ENCODE data around the gene TWF2.
A peak's percentile ranks its signal among the peaks of the same experiment; 100 is the strongest.

TWF2 gene

DNA sequence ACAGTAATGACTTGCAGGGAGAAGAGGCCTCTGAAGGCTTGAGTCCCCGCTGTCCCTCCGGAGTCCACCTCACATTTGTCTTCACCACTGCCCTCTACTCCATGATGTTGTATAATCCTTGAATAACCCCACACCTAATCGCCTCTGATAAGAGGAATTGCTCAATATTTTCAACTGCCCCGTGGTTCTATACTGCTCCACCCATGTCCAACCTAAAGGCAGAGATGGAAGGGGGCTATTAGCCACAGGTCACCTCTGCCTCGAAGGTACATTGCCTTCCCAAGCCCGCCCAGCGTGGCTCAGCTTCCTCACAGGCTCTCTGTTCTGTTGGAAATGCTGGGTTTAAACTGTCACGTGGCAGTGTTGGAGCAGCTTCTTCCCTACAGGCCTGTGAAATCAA is 26.0 kb downstream of the TWF2 start:
- H3K4me3 Mint-ChIP-seq = no peak overlapping the region
- peaks cover 48% of the 10 kb centered on the region for H3K36me3 Mint-ChIP-seq (ENCODE audit: insufficient read depth)
- H3K27me3 Mint-ChIP-seq = no peaks in the 10 kb centered on the region
- H3K9me3 Mint-ChIP-seq = no peaks in the 10 kb centered on the region
- no peak for DNase-seq (ENCODE audit: low spot score in 2 of 2)
- ATAC-seq (replicated peaks; ENCODE audit: extremely low read depth, poor library complexity, severe bottlenecking) = no peak
- H3K4me1 Mint-ChIP-seq = peaks cover 28% of the 10 kb centered on the region
- no peak overlapping the region for H3K27ac Mint-ChIP-seq (ENCODE audit: low read depth)

GRCh38 chr3:52211268-52211891 is 27.6 kb downstream of the TWF2 start:
- Mint-ChIP-seq H3K36me3 (ENCODE audit: insufficient read depth) (peaks cover 63% of the 10 kb centered on the region), H3K9me3 (no peaks in the 10 kb centered on the region)
- no peak for DNase-seq (ENCODE audit: low spot score in 2 of 2)

GRCh38 chr3:52210550-52211046 is 28.4 kb downstream of the TWF2 start:
- no peak overlapping the region for H3K4me3 Mint-ChIP-seq
- H3K36me3 Mint-ChIP-seq (ENCODE audit: insufficient read depth) = peaks cover 70% of the 10 kb centered on the region
- no peak for ATAC-seq (replicated peaks; ENCODE audit: extremely low read depth, poor library complexity, severe bottlenecking)
- no peaks in the 10 kb centered on the region for H3K27me3 Mint-ChIP-seq
- no peak overlapping the region for H3K27ac Mint-ChIP-seq (ENCODE audit: low read depth)
- DNase-seq (ENCODE audit: low spot score in 2 of 2) = no peak
- H3K9me3 Mint-ChIP-seq = no peaks in the 10 kb centered on the region
- peaks cover 9% of the 10 kb centered on the region for H3K4me1 Mint-ChIP-seq

More at GRCh38 chr3:52211268-52211891, 27.6 kb downstream of the TWF2 start:
- Mint-ChIP-seq H3K4me1 (peaks cover 11% of the 10 kb centered on the region), H3K27ac (ENCODE audit: low read depth) (no peak overlapping the region), H3K27me3 (no peaks in the 10 kb centered on the region), H3K4me3 (no peak overlapping the region)
- no peak for ATAC-seq (replicated peaks; ENCODE audit: extremely low read depth, poor library complexity, severe bottlenecking)

GRCh38 chr3:52210037-52210436 is 28.9 kb downstream of the TWF2 start:
- Mint-ChIP-seq H3K9me3 (no peaks in the 10 kb centered on the region), H3K27ac (ENCODE audit: low read depth) (no peak overlapping the region), H3K36me3 (ENCODE audit: insufficient read depth) (peaks cover 76% of the 10 kb centered on the region), H3K27me3 (no peaks in the 10 kb centered on the region), H3K4me1 (peaks cover 3% of the 10 kb centered on the region), H3K4me3 (no peak overlapping the region)
- DNase-seq (ENCODE audit: low spot score in 2 of 2) (no peak), ATAC-seq (replicated peaks; ENCODE audit: extremely low read depth, poor library complexity, severe bottlenecking) (no peak)

DNA sequence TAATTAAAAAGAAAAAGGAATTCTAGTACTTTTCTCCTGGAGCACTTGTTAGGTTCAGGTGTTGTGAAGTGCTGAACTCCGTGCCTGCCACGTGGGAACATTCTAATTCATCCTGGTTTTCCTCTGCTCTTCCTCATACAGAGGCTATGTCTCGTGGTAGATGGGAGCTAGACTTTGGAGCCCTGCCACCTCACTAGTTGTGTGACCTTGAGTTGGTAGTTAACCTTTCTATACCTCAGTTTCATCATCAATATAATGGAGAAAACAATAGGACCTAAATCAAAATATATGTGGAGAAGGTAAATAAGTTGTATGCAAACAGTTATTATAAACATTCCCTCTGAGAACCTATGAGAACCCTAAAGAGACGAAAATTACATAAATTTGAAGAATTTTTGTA is 30.4 kb downstream of the TWF2 start:
- ATAC-seq (replicated peaks; ENCODE audit: extremely low read depth, poor library complexity, severe bottlenecking) (no peak), DNase-seq (ENCODE audit: low spot score in 2 of 2) (no peak)
- Mint-ChIP-seq H3K27me3 (no peaks in the 10 kb centered on the region), H3K27ac (ENCODE audit: low read depth) (no peak overlapping the region), H3K9me3 (no peaks in the 10 kb centered on the region), H3K4me3 (no peak overlapping the region), H3K4me1 (no peaks in the 10 kb centered on the region), H3K36me3 (ENCODE audit: insufficient read depth) (peaks cover 78% of the 10 kb centered on the region)

GRCh38 chr3:52205727-52206372 is 33.1 kb downstream of the TWF2 start:
- Mint-ChIP-seq H3K27ac (ENCODE audit: low read depth) (no peak overlapping the region), H3K27me3 (no peaks in the 10 kb centered on the region)

DNA sequence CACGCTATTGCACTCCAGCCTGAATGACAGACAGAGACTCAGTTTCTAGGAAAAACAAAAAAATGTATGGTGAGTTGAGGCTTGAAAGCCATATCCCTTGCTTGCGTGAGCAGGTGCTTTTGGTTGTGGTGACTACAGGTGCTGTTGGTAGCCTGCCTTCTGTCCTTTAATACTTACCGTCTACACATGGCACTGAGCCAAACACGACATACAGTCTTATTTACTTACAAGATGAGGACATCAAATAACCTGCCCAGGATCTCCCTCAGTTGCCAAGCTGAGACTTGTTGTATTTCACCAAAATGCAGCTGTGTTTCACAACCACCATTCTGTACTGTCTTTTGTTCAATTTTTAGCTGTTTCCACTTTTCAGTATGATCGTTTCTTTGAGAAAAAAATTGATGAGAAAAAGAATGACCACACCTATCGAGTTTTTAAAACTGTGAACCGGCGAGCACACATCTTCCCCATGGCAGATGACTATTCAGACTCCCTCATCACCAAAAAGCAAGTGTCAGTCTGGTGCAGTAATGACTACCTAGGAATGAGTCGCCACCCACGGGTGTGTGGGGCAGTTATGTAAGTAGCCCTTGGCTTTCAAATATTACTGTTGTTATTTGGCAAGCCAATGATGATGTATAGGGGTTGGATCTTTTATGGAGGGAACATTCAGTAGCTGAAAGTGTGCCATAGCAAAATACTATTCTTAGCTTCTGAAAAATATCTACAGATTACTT is 34.5 kb downstream of the TWF2 start:
- no peak for ATAC-seq (replicated peaks; ENCODE audit: extremely low read depth, poor library complexity, severe bottlenecking)
- Mint-ChIP-seq H3K4me1 (peaks cover 16% of the 10 kb centered on the region), H3K27me3 (no peaks in the 10 kb centered on the region), H3K27ac (ENCODE audit: low read depth) (no peak overlapping the region), H3K4me3 (no peak overlapping the region), H3K9me3 (no peaks in the 10 kb centered on the region), H3K36me3 (ENCODE audit: insufficient read depth) (peaks cover 81% of the 10 kb centered on the region)
- no peak for DNase-seq (ENCODE audit: low spot score in 2 of 2)

More at GRCh38 chr3:52205727-52206372, 33.1 kb downstream of the TWF2 start:
- H3K36me3 Mint-ChIP-seq (ENCODE audit: insufficient read depth) = peaks cover 83% of the 10 kb centered on the region
- H3K4me3 Mint-ChIP-seq = no peak overlapping the region
- no peaks in the 10 kb centered on the region for H3K9me3 Mint-ChIP-seq
- ATAC-seq (replicated peaks; ENCODE audit: extremely low read depth, poor library complexity, severe bottlenecking) = no peak
- DNase-seq (ENCODE audit: low spot score in 2 of 2) = no peak
- H3K4me1 Mint-ChIP-seq = peaks cover 10% of the 10 kb centered on the region

- peaks cover 23% of the 10 kb centered on the region for H3K4me1 Mint-ChIP-seq
- no peak for ATAC-seq (replicated peaks; ENCODE audit: extremely low read depth, poor library complexity, severe bottlenecking)
- peaks cover 78% of the 10 kb centered on the region for H3K36me3 Mint-ChIP-seq (ENCODE audit: insufficient read depth)
- no peak for DNase-seq (ENCODE audit: low spot score in 2 of 2)
- no peaks in the 10 kb centered on the region for H3K27me3 Mint-ChIP-seq
- H3K9me3 Mint-ChIP-seq = no peaks in the 10 kb centered on the region
- peak overlapping the region; percentile 8 for H3K27ac Mint-ChIP-seq (ENCODE audit: low read depth)
- H3K4me3 Mint-ChIP-seq = no peak overlapping the region
These were observed 35.3 kb downstream of the TWF2 start for GRCh38 chr3:52203701-52204100.

- ATAC-seq (replicated peaks; ENCODE audit: extremely low read depth, poor library complexity, severe bottlenecking) (no peak), DNase-seq (ENCODE audit: low spot score in 2 of 2) (no peak)
- Mint-ChIP-seq H3K36me3 (ENCODE audit: insufficient read depth) (peaks cover 74% of the 10 kb centered on the region), H3K9me3 (no peaks in the 10 kb centered on the region), H3K4me3 (no peak overlapping the region), H3K27me3 (no peaks in the 10 kb centered on the region), H3K27ac (ENCODE audit: low read depth) (no peak overlapping the region), H3K4me1 (peaks cover 33% of the 10 kb centered on the region)
These were observed 36.4 kb downstream of the TWF2 start for GRCh38 chr3:52202384-52203077.

GRCh38 chr3:52200981-52201679 is 37.8 kb downstream of the TWF2 start:
- Mint-ChIP-seq H3K9me3 (no peaks in the 10 kb centered on the region), H3K4me1 (peaks cover 37% of the 10 kb centered on the region), H3K27me3 (no peaks in the 10 kb centered on the region), H3K4me3 (no peak overlapping the region), H3K27ac (ENCODE audit: low read depth) (no peak overlapping the region), H3K36me3 (ENCODE audit: insufficient read depth) (peaks cover 60% of the 10 kb centered on the region)
- no peak for DNase-seq (ENCODE audit: low spot score in 2 of 2)
- no peak for ATAC-seq (replicated peaks; ENCODE audit: extremely low read depth, poor library complexity, severe bottlenecking)

DNA sequence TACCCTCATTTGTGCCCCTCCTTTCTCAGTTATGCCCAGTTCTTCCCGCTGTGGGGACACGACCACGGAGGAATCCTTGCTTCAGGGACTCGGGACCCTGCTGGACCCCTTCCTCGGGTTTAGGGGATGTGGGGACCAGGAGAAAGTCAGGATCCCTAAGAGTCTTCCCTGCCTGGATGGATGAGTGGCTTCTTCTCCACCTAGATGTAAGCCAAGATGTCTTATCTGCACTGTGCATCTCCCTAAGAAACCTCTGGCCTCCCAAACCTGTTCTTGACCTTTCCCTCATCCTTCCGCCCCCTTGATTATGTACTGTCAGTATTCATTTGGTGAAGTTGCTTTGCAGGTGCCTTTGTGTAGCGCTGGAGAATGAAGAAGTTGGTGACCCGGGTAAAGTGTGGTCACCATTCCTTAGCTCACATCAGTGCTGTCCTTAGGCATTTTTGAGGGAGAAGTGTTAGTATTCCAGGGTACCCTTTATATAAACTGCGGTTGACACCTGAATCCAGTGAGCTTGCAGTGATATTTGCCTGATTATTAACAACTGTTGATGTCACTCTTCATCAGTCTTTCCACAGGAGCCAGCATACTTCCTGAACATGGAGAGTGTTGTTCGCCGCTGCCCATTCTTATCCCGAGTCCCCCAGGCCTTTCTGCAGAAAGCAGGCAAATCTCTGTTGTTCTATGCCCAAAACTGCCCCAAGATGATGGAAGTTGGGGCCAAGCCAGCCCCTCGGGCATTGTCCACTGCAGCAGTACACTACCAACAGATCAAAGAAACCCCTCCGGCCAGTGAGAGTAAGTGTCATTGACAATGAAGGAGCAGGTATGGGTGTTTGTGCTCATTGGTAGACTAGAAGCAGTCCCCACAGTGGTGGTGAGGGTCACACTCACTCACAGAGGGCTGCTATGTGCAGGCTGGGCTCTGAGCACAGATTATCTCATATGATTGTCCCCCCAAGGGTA is 40.0 kb downstream of the TWF2 start:
- H3K4me3 Mint-ChIP-seq = peak overlapping the region; percentile 98
- no peaks in the 10 kb centered on the region for H3K27me3 Mint-ChIP-seq
- no peak for ATAC-seq (replicated peaks; ENCODE audit: extremely low read depth, poor library complexity, severe bottlenecking)
- H3K9me3 Mint-ChIP-seq = no peaks in the 10 kb centered on the region
- no peak for DNase-seq (ENCODE audit: low spot score in 2 of 2)
- peaks cover 38% of the 10 kb centered on the region for H3K36me3 Mint-ChIP-seq (ENCODE audit: insufficient read depth)
- peak overlapping the region; percentile 99 for H3K27ac Mint-ChIP-seq (ENCODE audit: low read depth)
- peaks cover 37% of the 10 kb centered on the region for H3K4me1 Mint-ChIP-seq
